Measurements from ENCODE around the gene CLASRP. TPM values are rescaled to one million over a fixed set of nuclear protein-coding genes. Genes with fewer than 3 reads are reported as not detected.
A peak's percentile ranks its signal among the peaks of the same experiment; 100 is the strongest.

CLASRP gene
- total RNA-seq, 1 donor from 2014 or later: 128 TPM

DNA sequence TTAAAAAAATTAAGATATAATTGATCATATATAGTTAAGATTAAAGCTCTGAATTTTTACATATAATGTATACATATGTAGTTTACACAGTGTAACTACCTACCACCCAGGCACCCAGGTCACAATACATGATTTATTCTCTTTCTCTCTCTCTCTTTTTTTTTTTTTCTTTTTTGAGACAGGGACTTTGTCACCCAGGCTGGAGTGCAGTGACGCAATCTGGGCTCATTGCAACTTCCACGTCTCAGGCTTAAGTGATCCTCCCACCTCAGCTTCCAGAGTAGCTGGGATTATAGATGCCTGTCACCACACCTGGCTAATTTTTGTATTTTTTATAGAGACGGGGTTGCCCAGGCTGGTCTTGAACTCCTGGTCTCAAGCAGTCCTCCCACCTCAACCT is 18.8 kb upstream of the CLASRP start:
- DNase-seq (ENCODE audit: low spot score): no peak

DNA sequence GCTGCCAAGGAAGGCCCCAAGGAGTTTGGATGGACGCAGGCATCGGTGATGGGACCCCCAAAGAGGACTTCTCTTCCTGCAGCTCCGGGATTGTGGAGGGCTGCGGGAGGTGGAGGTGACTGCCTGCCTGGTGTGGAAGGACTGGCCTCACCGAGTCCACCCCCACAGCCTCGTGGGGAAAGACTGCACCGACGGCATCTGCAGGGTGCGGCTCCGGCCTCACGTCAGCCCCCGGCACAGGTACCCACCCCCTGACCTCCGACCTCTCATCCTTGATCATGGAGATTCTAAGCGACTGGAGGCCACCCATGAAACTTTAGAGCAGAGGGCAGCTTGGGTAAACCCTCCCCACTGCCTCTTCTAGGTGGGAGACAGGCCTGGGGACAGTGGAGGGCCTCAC is 16.9 kb upstream of the CLASRP start:
- DNase-seq (ENCODE audit: low spot score): no peak

DNA sequence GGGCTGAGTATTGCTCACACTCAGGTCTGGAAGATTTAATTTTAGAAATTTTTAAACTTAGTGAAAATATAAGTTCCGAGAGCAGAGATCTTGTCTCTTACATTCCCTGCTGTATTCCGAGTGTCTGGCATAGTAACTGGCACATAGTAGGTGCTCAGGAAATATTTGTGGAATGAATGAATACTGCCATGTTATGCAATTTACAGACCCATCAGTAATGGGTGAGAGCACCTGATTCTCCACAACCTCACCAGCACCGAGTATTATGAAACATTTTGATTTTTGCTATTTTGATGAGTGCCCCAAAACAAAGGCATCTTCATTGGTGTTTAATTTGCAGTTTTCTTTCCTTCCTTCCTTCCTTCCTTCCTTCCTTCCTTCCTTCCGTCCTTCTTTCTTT is 15.8 kb upstream of the CLASRP start:
- no peak for DNase-seq (ENCODE audit: low spot score)

DNA sequence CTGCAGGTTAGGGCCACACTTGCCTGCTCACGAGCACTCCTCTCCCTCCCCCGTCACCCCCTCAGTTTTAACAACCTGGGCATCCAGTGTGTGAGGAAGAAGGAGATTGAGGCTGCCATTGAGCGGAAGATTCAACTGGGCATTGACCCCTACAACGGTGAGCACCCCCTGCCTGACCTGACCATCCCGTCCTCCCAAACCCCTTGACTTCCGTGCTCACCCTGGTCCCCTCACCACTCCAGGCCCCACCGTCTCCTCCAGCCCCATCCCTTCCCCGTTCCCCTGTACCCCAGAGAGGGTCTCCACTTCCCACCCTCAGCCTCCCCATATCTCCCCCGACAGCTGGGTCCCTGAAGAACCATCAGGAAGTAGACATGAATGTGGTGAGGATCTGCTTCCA is 13.6 kb upstream of the CLASRP start:
- no peak for DNase-seq (ENCODE audit: low spot score)

DNA sequence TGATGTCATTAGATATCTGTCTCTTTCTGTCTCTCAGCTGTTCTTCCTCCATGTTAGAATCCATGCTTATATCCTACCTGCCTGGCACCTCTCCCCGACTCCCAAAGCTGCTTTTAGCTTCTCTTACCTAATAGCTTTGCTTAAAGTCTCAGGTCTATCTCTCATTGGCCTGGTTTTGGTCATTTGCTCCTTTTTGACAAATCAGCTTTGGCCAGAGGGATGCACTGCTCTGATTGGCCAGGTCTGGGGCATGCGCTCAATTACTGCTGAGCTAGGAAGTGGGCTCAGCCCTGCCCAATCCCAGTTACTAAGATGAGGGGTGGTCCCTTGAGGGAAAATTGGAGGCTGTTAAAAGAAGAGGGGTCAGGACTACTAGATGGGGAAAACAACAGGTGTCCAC is 11.5 kb upstream of the CLASRP start:
- no peak for DNase-seq (ENCODE audit: low spot score)

DNA sequence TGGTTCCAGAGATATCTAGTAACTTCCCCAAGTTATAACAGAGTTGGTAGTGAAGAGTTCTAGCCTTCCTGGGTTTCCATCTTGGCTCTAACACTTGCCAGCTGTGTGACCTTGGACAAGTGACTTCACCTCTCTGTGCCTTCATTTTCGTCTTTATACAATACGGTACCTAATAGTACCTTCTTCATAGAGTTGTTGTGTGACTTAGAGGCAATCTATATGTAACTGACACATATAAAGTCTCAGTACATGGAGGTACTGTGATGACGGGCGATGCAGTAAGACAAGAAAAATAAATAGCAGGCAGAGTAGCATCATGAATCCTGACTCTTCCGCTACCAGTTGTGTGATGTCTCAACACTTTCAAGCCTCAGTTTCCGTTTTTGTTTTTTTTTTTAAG is 8.0 kb upstream of the CLASRP start:
- DNase-seq (ENCODE audit: low spot score): no peak

DNA sequence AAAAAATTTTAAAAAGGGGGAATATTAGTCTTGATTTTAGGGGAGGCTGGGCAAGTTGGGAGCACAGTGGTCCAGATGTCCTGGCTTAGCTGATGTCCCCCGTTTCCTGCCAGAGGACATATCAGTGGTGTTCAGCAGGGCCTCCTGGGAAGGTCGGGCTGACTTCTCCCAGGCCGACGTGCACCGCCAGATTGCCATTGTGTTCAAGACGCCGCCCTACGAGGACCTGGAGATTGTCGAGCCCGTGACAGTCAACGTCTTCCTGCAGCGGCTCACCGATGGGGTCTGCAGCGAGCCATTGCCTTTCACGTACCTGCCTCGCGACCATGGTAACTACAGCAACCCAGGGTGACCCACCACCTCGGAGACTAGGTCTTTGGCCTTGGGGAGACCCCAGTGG is 6.4 kb upstream of the CLASRP start:
- DNase-seq (ENCODE audit: low spot score): no peak

DNA sequence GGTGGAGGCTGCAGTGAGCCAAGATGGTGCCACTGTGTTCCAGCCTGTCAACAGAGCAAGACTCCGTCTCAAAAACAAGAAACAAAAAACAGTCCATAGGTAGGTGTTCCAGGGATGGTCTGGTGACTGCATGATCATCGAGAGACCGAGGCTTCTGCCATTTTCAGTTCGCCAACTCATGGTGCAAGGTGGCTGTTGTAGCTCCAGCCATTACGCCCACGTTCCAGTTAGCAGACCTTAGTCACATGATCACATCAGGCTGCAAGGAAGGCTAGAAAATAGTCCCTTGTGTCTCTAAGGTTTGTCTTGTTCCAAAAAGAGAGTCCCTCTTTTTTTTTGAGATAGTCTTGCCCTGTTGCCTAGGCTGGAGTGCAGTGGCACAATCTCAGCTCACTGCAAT is 3.1 kb upstream of the CLASRP start:
- no peak for DNase-seq (ENCODE audit: low spot score)

DNA sequence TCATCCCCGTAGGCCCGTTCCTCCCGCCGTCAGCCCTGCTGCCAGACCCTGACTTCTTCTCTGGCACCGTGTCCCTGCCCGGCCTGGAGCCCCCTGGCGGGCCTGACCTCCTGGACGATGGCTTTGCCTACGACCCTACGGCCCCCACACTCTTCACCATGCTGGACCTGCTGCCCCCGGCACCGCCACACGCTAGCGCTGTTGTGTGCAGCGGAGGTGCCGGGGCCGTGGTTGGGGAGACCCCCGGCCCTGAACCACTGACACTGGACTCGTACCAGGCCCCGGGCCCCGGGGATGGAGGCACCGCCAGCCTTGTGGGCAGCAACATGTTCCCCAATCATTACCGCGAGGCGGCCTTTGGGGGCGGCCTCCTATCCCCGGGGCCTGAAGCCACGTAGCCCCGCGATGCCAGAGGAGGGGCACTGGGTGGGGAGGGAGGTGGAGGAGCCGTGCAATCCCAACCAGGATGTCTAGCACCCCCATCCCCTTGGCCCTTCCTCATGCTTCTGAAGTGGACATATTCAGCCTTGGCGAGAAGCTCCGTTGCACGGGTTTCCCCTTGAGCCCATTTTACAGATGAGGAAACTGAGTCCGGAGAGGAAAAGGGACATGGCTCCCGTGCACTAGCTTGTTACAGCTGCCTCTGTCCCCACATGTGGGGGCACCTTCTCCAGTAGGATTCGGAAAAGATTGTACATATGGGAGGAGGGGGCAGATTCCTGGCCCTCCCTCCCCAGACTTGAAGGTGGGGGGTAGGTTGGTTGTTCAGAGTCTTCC is 1.3 kb upstream of the CLASRP start:
- DNase-seq (ENCODE audit: low spot score): no peak

DNA sequence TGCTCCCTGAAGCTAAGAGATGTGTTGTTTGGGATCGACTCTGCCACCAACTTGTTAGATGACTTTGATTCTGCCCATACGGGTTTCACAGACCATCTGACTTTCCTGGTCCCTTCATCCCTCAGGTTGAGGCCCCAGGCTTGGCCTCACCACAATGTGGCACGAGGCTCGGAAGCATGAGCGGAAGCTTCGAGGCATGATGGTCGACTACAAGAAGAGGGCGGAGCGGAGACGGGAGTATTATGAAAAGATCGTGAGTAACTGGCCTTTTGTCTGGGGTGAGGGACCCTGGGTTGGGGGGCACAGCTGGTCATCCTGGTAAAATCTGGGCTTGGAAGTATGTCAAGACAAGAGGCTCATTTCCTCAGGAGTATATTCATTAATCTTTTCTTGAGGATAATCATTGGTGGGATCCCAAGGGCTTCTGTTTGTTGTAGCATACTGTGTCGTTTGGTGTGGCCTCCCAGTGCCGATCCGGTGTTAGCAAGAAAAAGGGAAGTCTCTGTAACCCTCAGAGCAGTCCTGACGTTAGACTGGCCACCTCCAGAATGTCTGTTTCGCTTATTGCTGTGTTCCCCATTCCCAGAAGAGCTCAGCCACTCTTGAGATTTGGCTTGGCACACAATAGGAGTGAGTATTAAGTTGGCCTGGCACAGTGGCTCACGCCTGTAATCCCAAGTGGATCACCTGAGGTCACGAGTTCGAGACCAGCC is 1.4 kb downstream of the CLASRP start:
- DNase-seq (ENCODE audit: low spot score): no peak

DNA sequence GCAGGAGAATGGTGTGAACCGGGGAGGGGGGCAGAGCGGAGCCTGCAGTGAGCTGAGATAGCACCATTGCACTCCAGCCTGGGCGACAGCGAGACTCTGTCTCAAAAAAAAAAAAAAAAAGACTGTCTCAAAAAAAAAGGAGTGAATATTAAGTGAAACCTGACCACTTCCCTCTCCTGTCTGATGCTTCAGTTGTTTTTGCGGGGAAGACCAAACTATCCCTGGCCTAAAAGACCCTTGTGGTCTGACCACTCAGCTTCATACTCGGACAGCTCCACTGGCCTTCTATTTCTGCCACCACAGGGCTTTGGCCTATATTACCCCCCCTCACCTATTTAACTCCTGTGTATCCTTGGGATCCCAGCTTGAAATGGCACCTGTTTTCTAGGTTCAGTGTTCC is 2.3 kb downstream of the CLASRP start:
- no peak for DNase-seq (ENCODE audit: low spot score)

DNA sequence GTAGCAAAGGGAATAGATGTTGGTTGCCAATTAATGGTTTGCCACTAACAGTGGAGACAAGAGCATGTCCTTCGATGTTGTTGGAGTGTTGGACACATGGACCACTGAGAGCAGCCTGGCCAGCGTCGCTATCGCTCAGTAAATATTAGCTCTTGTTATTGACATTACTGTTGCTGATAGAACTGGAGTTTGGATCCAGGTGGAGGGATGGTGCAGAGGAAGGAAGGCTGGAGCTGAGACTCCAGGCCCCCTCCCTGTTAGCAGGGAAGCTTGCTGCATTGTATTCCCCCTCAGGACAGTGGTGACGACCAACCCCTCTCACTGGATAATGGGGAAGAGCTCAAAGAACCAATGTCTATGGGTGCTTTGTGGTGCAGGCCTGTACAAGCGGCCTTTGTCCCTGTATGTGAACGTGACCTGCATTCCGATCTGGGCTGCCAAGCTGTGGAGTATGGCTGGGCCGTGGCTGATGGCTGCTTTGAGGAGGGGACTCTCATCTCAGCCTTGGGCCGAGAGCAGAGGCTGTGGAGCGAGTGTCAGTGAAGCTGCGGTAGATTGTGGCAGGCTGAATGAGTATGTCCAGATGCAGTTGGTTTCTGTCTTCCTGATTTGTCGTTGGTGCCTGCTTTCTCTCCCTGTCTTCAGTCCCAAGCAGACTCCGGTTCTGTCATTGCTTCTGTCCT is 7.0 kb downstream of the CLASRP start:
- DNase-seq (ENCODE audit: low spot score): no peak

DNA sequence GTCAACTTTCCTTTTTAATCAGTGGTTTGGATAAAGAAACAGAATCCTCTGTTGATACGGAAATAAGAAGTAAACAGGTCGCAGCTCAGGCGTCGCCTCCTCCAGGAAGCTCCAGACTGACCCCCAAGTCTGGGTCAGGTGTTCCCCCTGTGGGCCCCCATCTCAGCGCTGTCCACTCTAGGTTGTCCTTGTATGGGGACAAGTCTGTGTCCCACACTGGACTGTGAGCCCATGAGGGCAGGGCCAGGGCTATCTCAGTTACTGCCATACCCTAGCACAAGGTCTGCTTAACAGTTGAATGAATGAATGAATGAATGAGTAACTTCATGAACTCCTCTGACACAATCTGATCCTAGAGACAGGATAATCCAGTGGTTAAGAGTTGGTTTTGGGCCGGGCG is 7.5 kb downstream of the CLASRP start:
- no peak for DNase-seq (ENCODE audit: low spot score)

DNA sequence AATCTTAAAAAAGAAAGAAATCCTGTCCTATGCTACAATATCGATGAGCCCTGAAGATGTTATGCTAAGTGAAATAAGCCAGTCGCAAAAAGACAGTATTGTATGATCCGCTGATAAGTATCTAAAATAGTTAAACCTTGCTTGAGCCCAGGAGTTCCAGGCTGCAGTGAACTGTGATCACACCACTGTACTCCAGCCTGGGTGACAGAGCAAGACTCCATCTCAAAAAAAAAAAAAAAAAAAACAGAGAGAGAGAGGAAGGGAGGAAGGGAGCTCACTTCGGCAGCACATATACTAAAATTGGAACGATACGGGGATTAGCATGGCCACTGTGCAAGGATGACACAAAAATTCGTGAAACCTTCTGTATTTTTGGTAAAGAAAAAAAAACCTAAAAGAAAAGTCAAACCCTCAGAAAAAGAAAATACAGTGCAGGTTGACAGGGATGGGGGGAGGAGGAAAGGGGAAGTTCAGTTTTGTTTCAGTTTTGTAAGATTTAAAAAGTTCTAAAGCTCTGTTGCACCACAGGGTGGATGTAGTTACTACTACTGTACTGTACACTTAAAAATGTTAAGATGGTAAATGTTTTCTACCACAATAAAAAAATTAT is 8.4 kb downstream of the CLASRP start:
- no peak for DNase-seq (ENCODE audit: low spot score)

DNA sequence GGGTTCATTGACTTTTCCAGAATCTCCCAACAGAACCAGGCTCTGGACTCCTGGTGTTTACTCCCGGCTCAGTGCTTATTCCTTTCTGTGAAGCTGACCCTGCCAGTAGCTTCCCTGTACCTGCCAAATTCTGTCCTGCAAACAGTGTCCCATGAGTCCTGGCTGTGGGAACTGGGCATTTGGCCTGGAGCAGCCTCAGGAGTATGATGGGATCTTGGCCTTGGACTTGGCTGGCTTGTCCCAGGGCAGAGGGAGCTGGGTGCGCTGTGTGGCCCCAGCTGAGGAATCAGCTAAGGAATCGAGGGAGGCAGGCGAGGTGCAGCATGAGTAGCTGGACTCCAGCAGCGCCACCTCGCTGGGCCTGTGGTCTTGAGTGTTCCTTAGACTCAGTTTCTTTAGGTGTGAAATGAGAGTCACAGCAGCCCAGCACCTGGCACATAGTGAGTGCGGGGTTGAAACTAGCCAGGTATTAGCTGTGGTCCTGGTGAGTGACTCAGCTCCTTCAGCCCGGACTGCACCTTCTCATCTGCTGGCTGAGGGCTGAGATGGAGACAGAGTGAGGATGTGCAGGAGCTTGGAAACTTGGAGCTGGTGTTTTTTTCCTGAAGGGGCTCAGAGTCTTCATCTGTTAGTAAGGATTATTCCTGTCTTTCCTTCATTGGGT is 10.4 kb downstream of the CLASRP start:
- no peak for DNase-seq (ENCODE audit: low spot score)

DNA sequence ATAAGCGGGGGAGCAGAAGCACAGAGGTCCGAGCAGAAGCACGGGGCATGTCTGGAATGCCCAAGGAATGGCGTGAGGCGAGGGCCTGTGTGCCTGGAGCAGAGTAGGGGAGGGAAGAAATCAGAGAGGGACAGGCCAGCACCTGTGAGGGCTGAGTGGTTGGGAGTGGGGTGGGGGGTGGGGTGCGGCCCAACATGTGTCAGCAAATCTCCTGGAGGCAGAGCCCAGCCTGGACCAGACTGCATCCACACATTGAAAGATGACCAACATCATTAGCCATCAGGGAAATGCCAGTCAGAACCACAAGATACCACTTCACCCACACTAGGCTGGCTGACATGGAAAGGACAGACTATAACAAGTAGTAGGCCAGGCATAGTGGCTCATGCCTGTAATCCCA is 11.2 kb downstream of the CLASRP start:
- no peak for DNase-seq (ENCODE audit: low spot score)

DNA sequence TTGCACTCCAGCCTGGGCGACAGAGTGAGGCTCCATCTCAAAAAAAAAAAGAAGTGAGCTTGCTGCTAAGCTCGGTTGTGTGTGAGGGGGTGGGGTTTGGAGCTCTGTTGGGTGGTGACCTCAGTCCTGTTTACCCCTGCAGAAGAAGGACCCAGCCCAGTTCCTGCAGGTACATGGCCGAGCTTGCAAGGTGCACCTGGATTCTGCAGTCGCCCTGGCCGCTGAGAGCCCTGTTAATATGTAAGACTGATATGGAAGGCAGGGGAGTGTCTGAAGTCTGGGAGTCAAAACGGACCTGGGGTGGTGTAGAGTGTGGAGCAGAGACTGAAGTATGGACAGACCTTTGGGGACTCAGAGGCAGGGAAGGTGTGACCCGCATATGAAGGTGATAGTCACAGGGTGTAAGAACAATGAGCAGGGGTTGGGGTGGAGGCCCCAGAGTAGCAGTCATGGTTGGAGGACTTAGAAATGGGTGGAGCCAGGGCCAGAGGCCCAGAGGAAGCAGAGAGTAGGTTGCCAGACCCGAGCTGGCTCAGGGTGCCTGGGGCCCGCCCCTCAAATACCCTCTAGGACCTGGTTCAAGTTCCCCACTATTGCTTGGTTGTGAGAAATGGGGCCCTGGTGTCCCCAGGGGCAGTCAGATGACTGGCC is 13.2 kb downstream of the CLASRP start:
- no peak for DNase-seq (ENCODE audit: low spot score)

DNA sequence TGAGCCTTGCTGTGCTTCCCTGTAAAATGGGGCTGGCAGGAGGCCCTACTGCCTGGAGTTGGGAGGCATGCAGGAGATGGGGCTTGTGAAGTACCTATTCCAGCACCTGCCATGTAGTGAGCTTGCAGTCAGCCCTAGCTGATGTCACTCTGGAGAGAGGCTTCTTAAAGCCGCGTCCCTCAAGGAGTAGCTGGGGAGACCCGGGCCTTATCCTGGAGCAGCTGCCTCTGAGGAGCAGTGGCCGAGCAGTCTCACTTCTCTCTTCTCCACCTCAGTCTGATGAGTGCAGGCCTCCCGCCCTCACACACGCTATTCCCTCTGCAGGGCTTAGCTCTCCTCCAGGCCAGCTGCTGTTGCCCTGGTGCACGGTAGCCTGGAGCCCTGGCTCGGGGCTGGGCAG is 18.0 kb downstream of the CLASRP start:
- DNase-seq (ENCODE audit: low spot score): no peak

DNA sequence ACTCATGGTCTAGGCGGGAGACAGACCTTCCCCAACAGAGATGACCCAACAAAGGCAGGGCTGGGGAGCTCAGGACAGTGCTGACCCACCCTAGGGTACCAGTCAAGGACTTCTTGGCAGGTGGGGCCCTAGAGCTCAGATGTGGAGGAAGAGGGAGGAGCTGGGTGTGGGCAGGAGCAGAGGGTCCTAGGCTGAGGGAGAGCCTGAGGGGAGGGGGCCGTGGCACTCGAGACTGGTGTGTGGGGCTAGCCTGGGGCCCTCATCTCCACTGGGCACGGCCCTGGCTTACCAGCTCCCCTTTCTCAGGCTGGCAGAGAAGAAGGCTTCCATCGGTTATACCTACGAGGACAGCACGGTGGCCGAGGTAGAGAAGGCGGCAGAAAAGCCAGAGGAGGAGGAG is 18.6 kb downstream of the CLASRP start:
- DNase-seq (ENCODE audit: low spot score): no peak

DNA sequence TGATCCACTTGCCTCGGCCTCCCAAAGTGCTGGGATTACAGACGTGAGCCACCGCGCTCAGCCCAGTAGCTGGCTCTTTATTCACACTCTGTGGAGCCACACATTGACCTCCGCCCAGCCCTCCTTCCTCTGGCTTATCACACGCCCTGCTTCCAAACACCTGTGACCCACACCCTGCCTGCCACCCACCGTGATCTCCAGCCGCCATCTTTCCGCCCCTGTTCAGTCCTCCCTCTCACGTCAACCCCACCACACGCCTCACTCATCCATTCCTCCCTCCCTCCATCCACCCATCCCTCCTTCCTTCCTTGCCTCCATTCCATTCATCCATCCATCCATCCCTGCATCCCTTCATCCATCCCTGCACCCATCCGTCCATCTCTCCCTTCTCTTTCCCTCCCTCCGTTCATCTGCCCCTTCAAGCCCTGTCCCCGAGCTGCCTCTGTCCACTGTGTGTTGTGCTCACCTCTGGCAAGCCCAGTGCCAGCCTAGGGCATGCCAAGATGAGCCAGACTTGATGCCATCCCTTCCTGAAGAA is 19.8 kb downstream of the CLASRP start:
- no peak for DNase-seq (ENCODE audit: low spot score)

DNA sequence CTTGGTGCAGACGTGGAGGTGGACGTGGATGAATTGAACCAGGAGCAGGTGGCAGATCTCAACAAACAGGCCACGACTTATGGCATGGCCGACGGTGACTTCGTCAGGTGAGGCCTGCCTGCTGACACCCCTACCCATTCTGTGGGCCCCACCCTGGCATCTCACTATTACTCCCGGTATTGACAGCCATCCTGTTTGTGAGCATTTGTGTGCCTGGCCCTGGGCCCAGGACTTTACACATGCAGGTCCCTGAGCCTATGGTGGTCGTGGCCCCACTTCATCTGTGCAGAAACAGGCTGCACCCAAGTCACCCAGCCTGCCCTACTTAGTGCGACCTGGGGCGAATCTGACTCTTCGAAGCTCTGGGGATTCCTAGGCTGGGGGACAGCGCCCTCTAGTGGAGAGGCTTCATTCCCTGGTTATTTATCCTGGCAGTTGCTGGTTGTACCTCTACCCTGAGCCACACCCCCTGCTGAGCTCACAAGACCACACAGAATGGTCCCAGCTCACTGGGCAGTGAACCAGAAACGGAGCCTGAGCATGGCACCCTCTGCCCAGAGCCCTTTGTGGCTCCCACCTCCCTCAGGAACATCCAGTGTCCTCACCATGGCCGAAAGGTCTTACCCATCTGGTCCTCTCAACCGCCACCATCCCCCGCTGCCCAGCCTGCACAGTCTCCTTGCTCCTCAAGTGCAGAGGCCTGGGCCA is 20.6 kb downstream of the CLASRP start:
- peak; percentile 77 for DNase-seq (ENCODE audit: low spot score)

Data from ureter (tissue), 1 donor.